GM18951 (cell line): Measurements from ENCODE around the gene FAM186B.
A peak's percentile ranks its signal among the peaks of the same experiment; 100 is the strongest.
"Not testable (repeated sequence)": the region's sequence is repeated elsewhere in the genome, so short reads cannot be mapped to it uniquely, and the experiment has no call there.

Source experiments
- POLR2A ChIP-seq: IDR thresholded peaks from 4 replicates; pipeline ENCODE4 v1.6.1; 2011; ENCODE audit warnings: mild to moderate bottlenecking; ENCODE audit not compliant: insufficient read length, insufficient read depth; ENCODE audit errors: extremely low read depth
- in situ Hi-C: fragments of 300-500 bp; cut with MboI; formaldehyde crosslinking; loops from one replicate; pipeline ENCODE4 v1.12.0; 2022; ENCODE audit warnings: low sequenced_read_pairs, mixed read lengths, inconsistent platforms; ENCODE audit not compliant: unreplicated experiment

FAM186B gene

DNA sequence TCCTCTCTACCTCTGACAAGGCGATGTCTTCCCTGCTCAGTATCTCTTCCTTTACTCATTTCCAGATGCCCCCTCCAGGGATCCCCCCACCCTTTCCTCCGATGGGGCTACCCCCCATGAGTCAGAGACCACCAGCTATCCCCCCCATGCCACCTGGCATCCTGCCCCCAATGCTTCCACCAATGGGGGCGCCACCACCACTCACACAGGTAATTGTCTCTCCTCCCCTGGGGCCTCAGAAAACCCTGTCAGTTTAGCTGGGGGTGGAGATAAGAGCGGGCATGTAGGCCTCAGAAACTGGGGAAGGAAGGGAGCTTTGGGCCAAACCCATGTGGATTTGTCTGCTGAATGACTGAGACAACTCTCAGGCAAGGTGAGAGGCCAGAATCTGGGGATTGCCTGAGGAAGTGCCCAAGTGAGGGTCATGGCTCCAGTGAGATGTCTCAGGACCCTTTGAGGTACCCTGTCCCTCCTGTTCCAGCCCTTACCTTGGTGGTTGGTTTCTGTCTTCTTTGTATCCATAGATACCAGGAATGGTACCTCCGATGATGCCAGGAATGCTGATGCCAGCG is 26.0 kb upstream of the FAM186B start:
- in situ Hi-C loops, result no loop called here
- no peak for TF ChIP-seq POLR2A

DNA sequence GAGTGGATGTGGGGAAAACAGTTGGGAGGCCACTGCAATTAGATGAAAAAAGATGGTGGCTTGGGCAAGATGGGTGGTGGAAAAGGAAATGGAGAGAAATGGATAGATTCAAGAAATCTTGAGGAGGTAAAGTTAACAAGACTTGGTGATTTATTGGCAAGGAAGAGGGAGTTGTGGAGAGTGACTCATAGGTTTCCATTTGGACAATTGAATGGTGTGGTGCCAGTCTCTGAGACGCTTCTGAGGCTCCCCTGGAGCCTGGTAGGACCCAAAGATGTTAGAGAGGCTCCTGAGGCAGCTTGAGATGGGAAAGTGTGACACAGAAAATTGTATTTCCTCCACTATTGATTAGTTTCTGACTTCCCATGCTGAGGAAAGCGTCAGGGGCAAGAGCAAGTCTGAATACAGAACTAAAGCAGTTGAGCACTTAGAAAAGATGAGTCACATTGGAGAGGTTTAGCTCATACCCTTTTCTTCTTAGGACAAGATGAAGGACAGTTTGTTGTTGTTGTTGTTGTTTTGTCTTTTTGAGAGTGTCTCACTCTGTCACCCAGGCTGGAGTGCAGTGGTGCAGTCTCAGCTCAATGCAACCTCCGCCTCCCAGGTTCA is 22.4 kb upstream of the FAM186B start:
- in situ Hi-C loops, result no loop called here
- TF ChIP-seq POLR2A, result no peak

DNA sequence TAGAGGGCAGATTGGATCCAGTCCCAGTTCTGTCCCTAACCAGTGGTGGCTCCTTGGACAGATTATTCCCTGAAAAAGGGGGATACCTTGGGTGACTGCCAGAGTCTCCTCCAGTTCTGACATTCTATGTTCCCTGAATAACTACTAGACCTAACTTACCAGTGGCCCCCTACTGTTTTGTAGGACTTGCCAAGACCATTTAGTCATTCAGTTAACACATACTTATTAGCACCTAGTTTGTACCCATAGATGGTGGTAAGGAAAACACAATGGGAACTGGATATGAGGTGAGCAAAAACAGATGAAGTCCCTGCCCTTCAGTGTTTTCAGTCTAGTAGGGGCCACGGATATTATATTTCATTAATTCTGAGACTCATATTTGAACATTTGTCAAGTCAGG is 21.4 kb upstream of the FAM186B start:
- no peak for TF ChIP-seq POLR2A
- in situ Hi-C loops, result no loop called here

DNA sequence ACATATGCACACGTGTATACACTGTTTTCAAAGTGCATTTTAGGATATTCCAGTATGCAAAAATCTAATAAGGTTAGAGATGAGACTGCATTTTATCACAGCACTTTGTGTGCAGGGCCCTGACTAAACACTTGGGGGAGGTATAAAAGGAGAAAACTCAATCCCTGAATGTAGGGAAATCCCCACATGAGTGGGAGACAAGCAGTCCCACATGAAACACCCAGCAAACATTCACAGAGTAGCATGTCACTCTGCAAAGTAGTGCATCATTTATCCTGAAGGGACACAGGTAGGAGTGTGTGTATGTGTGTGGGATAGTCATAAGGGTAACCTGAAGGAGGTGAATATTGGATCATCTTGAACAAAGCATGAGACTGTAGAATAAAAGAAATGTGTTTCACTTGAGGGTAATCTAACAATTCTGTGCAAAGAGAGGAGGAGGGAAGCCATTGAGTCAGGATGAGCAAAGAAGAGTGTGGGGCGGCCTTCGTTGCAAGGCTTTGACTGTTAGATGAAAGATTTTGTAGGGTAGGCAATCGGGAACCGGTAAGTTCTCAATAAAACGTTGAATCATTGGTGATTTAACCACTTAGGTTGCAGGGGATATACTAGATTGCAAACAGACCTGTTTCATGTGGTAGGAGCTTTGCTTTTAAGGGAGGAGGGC is 20.9 kb upstream of the FAM186B start:
- no peak for TF ChIP-seq POLR2A
- in situ Hi-C loops, result no loop called here

DNA sequence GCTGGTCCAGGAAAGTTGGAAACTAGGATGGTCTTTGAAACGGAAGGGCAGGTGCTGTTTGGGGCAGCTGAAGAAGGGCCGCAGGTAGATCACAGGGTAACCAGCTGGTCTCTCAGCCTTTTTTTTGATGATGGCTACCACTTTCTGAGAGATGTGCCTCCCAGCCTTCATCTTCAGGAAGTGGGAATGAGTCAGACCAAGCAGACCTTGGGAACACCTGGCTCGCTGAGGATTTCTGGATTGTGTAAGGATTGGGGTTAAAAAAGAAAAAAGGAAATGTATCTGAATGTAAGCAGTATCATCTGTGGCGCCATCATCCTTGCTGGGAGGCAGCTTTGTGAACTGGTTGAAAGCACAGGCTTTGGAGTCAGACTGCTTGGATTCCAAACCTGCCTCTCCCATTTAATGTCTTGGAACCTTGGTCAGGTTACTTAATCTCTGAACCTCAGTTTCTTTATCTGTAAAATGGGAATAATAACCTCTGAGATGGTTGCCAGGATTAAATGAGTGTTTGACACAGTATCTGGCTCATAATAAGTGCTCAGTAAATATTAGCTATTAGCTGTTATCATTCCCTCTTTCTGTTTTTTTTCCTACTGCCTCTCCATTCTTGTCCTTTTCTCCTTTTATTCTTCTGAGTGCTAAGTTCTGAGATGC is 19.6 kb upstream of the FAM186B start:
- in situ Hi-C loops, result no loop called here
- TF ChIP-seq POLR2A, result no peak

DNA sequence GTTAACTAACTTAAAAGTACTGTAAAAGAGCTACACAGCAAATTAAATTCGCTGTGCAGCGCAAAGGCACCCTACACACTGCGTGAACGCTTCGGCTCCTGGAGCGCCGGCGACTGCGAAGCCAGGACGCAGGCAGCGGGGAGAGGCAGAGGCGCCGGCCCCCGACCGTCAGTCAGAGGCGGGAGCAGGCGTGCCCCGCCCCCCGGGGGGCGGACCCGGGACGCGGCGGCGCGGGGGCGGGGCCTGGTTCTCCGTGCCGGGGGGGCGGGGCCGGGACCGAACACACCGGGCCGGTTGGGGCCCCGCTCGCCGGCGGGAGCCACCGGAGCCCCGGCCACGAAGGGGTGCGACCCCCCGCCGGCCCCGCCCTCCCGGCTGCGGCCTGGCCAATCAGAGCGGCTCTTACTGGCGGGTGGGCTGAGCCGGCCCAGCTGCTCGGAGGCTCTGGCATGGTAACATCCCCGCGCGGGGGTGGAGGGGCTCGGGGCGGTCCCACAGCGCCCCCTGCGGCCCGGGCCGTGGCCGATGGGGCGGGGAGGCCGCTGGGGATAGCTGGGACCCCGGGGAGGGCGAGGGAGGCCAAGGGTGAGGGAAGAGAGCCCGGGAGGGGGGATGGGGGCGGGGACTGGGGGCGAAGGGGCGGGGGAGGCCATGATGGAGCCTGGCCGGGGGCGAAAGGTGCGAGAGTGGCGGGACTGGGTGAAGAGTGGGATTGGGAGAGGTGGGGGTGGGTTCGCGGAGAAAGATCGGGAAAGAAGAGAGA is 17.9 kb upstream of the FAM186B start, which contains the start of gene PRPF40B:
PRPF40B (plus strand) TSS at position 420 of the 763 bp plus-strand sequence; CDS start at position 450, 30 bp downstream.
- in situ Hi-C loops, result no loop called here
- TF ChIP-seq POLR2A, result peak; percentile 89

DNA sequence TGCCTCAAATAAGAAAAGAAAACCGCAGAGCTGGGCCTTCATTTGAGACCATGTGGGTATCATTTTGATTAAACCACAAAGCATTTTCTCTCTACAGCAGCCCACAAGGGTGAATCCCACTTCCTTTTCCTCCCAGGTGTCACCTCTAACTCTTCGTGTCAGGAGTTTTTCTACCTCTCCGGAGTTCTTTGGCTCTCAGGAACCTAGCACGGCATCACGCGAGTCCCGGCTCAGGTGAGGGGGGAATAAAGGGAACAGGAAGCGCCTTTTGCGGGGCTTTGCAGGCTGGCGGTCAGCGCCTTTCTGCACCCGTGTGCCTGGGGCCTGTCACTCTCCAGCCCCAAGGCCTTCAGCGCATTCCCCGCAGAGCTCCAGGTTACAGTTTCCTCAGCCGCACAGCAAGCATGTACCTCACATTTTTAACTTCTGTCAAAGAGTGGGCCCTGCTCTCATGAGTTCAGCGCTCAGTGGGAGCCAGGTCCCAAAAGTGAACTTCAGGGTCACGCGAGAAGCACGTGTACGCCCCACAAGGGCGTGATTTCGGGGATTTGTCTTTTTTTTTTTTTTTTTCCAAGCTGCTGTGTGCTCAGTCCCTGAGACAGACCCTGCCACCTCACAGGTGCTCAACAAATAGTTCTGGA is 17.2 kb upstream of the FAM186B start:
- in situ Hi-C loops, result no loop called here
- TF ChIP-seq POLR2A, result peak; percentile 43

DNA sequence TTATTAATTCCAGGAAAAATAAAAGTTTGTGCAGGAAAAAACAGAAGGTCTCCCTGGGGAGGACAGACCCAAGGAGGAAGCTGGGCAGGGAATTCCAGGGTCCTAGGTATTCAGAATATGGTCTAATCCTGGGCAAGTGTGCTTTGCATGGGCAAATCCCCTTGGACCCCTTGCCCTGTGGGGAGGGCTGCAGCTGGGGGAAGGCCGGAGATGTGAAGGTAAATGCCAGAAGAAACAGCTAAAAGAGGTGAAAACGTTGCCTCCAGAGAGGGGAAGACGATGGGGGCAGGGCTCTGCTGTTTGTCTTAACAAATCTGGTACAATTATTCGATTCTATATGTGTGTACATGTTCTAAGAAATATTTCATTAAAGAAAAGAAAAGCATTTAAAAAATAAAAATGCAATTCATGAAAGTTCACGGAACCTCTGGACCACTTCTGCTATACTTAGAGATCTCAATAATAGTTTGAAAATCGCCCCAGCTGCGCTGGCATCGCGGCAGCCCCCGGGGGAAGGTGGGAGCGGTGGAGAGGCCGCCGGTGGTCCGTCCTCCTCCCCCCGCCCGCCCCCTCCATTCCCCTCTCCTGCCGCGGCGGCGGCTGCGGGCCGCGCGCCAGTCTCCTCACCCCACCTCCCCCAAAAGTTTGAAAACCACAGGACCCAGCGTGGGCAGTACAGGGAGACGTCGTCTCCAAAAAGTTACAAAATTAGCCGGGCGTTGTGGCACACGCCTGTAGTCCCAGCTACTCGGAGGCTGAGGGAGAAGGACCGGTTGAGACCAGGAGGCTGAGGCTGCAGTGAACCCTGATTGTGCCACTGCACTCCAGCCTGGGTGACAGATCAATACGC is 16.4 kb upstream of the FAM186B start:
- TF ChIP-seq POLR2A, result no peak
- in situ Hi-C loops, result no loop called here

DNA sequence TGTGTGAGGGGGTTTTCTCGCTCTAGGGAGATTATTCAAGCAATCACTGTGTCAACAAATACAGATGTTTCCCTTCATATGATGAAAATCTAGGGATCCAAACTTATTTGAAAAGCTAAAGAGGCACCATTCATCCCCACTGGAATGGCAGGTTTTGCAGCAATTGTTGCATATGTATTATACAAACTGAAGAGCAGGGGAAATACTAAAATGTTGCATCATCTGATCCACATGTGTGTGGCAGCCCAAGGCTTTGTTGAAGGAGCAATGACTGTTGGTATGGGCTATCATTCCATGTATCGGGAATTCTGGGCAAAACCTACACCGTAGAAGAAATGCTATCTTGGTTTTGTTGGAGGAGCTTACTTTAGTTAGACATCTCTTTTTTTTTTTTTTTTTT is 13.8 kb upstream of the FAM186B start:
- no peak for TF ChIP-seq POLR2A

DNA sequence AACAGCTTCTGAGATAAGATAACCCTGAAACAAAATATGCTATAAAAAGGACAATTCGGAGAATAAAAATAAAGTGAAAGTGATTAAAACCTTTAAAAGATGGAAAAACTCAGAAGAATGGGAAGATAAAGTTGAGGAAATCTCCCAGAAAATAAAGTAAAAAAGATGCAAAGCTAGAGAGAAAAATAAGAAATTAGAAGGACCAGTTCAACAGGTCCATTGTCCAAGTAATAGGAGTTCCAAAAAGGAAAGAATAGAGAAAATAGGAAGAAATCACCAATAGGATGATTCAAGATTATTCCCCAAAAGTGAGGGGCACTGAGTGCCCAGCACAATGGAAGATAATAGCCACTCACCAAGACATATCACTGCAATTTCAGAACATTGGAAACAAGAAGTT is 13.1 kb upstream of the FAM186B start:
- no peak for TF ChIP-seq POLR2A
- in situ Hi-C loops, result no loop called here

More for the DNA sequence above, 13.8 kb upstream of the FAM186B start:
- in situ Hi-C loops, result no loop called here

DNA sequence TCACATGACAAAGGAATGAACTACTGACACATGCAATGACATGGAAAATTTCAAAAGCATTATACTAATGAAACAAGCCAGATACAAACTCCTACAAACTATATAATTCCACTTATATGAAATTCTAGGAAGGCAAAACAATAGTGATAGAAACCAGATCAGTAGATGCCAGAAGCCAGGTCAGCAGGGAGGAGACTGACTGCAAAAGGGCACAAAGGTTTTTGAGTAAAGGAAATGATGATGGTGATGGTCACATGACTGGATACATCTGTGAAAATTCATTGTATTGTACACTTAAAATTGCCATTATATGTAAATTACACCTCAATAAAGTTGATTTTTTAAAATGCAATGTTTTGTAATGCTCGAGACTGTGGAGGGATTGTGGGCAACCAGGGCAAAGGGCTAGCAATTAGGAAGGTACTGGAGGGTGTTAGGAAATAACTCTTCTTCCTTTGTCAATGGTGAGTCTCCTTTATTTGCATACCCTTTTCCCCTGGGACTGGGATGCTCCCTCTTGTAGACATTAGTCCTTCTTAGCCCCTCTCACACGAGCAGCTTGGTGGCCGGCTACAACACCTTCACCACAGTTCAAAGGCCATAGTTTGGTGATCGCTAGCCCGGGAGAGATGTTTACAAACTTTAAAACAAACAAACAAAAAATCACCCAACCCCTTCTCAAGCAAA is 11.2 kb upstream of the FAM186B start:
- no peak for TF ChIP-seq POLR2A
- in situ Hi-C loops, result no loop called here

DNA sequence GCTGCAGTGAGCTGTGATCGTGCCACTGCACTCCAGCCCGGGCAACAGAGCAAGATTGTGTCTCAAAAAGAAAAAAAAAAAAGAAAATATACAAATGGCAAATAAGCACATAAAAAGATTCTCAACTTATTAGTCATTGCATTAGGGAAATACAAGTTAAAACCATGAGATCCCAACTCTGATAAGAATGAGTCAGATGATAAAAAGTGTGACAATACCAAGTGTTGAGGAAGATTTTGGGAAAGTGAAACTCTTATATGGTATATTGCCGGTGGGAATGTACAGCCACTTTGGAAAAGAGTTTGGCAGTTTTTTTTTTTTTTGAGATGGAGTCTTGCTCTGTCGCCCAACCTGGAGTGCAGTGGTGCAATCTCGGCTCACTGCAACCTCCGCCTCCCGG is 10.3 kb upstream of the FAM186B start:
- in situ Hi-C loops, result no loop called here
- TF ChIP-seq POLR2A, result no peak

DNA sequence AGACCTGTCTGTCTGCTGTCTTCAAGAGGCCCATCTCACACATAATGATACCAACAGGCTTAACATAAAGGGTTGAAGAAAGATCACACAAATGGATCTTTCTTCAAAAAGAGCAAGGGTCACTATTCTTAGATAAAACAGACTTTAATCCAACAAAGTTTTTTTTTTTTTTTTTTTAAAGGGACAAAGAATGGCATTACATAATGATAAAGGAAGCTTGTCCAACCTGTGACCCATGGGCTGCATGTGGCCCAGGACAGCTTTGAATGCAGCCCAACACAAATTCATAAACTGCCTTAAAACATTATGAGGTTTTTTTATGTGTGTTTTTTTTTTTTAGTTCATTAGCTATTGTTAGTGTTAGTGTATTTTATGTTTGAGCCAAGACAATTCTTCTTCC is 6.8 kb upstream of the FAM186B start:
- TF ChIP-seq POLR2A, result no peak
- in situ Hi-C loops, result no loop called here

DNA sequence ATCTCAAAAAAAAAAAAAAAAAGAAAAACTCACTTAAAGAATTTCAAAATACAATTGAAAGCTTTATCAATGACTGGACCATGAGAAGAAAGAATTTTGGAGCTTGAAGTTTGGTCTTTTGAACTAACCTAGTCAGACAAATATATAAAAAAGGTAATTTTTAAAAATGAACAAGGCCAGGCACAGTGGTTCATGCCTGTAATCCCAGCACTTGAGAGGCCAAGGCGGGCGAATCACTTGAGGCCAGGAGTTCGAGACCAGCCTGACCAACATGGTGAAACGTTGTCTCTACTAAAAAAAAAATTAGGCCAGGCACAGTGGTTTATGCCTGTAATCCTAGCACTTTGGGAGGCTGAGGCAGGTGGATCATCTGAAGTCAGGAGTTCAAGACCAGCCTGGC is 5.3 kb upstream of the FAM186B start:
- in situ Hi-C loops, result not testable (repeated sequence)
